Mucosa of stomach (tissue), 1 donor: ENCODE measurements around the gene FGF11.

ENCODE experiments used
- H3K27me3 ChIP-seq: one replicate; pipeline ENCODE4 v1.7.0; 2013; ENCODE audit warnings: mild to moderate bottlenecking, low read length; ENCODE audit not compliant: control insufficient read depth, insufficient read depth
- H3K36me3 ChIP-seq: one replicate; pipeline ENCODE4 v1.7.0; 2013; ENCODE audit warnings: low read length; ENCODE audit not compliant: control insufficient read depth, insufficient read depth
- H3K4me1 ChIP-seq: one replicate; pipeline ENCODE4 v1.7.0; 2013; ENCODE audit warnings: mild to moderate bottlenecking, low read length; ENCODE audit not compliant: control insufficient read depth, insufficient read depth
- H3K4me3 ChIP-seq: one replicate; pipeline ENCODE4 v1.7.0; 2013; ENCODE audit warnings: low read length
- H3K9ac ChIP-seq: one replicate; pipeline ENCODE4 v1.7.0; 2013; ENCODE audit warnings: mild to moderate bottlenecking, low read length, moderate library complexity
- H3K9me3 ChIP-seq: one replicate; pipeline ENCODE4 v1.7.0; 2013; ENCODE audit warnings: mild to moderate bottlenecking, low read length, moderate library complexity; ENCODE audit not compliant: control insufficient read depth
- donor health status: Pancreatic carcinoma.

The FGF11 gene

GRCh38 chr17:7403977-7404736 is 35.2 kb upstream of the FGF11 start, which contains the start of gene TMEM256:
TSS of gene TMEM256 (minus strand) at chr17:7404097. CDS start at chr17:7404084, 13 bp downstream.
- H3K36me3 ChIP-seq: no peaks in the 10 kb centered on the region
- H3K27me3 ChIP-seq: peaks cover 23% of the 10 kb centered on the region
- peaks cover 8% of the 10 kb centered on the region for H3K4me1 ChIP-seq
- no peaks in the 10 kb centered on the region for H3K9me3 ChIP-seq
- H3K9ac ChIP-seq: peak within 1 kb of the TSS; percentile 70
- peak within 1 kb of the TSS; percentile 28 for H3K4me3 ChIP-seq

- no peaks in the 10 kb centered on the region for H3K36me3 ChIP-seq
- peaks cover 8% of the 10 kb centered on the region for H3K4me1 ChIP-seq
Measured at GRCh38 chr17:7404737-7405349, 34.5 kb upstream of the FGF11 start.

GRCh38 chr17:7405350-7406234 is 33.7 kb upstream of the FGF11 start:
- no peaks in the 10 kb centered on the region for H3K9me3 ChIP-seq
- no peaks in the 10 kb centered on the region for H3K36me3 ChIP-seq
- H3K27me3 ChIP-seq: peaks cover 23% of the 10 kb centered on the region
- H3K4me1 ChIP-seq: peaks cover 8% of the 10 kb centered on the region
- H3K9ac ChIP-seq: peak overlapping the region; percentile 57
- H3K4me3 ChIP-seq: no peak overlapping the region

More at GRCh38 chr17:7404737-7405349, 34.5 kb upstream of the FGF11 start:
- Histone ChIP-seq H3K4me3 (peak overlapping the region; percentile 28), H3K27me3 (peaks cover 23% of the 10 kb centered on the region), H3K9ac (peak overlapping the region; percentile 57), H3K9me3 (no peaks in the 10 kb centered on the region)

GRCh38 chr17:7406235-7406825 is 33.0 kb upstream of the FGF11 start:
- no peak overlapping the region for H3K9ac ChIP-seq
- H3K27me3 ChIP-seq: peaks cover 23% of the 10 kb centered on the region
- peaks cover 8% of the 10 kb centered on the region for H3K4me1 ChIP-seq

GRCh38 chr17:7407082-7407481 is 32.2 kb upstream of the FGF11 start:
- Histone ChIP-seq H3K36me3 (no peaks in the 10 kb centered on the region), H3K27me3 (peaks cover 23% of the 10 kb centered on the region), H3K9ac (no peak overlapping the region), H3K4me3 (no peak overlapping the region), H3K9me3 (no peaks in the 10 kb centered on the region), H3K4me1 (peaks cover 8% of the 10 kb centered on the region)

More at GRCh38 chr17:7406235-7406825, 33.0 kb upstream of the FGF11 start:
- Histone ChIP-seq H3K36me3 (no peaks in the 10 kb centered on the region), H3K9me3 (no peaks in the 10 kb centered on the region), H3K4me3 (no peak overlapping the region)

GRCh38 chr17:7407485-7408251 is 31.6 kb upstream of the FGF11 start, which contains the start of gene NLGN2:
TSS of gene NLGN2 (plus strand) at chr17:7407845. CDS start at chr17:7408256, 411 bp downstream.
- no peaks in the 10 kb centered on the region for H3K36me3 ChIP-seq
- no peak within 1 kb of the TSS for H3K4me3 ChIP-seq
- H3K4me1 ChIP-seq: peaks cover 7% of the 10 kb centered on the region
- H3K27me3 ChIP-seq: peaks cover 23% of the 10 kb centered on the region
- no peak within 1 kb of the TSS for H3K9ac ChIP-seq
- H3K9me3 ChIP-seq: no peaks in the 10 kb centered on the region

GRCh38 chr17:7408252-7408727 is 31.0 kb upstream of the FGF11 start:
- no peaks in the 10 kb centered on the region for H3K36me3 ChIP-seq
- no peak overlapping the region for H3K4me3 ChIP-seq
- peaks cover under 1% of the 10 kb centered on the region for H3K4me1 ChIP-seq
- H3K9ac ChIP-seq: no peak overlapping the region
- H3K9me3 ChIP-seq: no peaks in the 10 kb centered on the region
- peaks cover 23% of the 10 kb centered on the region for H3K27me3 ChIP-seq

- H3K4me1 ChIP-seq: no peaks in the 10 kb centered on the region
- no peaks in the 10 kb centered on the region for H3K9me3 ChIP-seq
- no peak overlapping the region for H3K9ac ChIP-seq
- no peak overlapping the region for H3K4me3 ChIP-seq
- H3K27me3 ChIP-seq: peaks cover 23% of the 10 kb centered on the region
- no peaks in the 10 kb centered on the region for H3K36me3 ChIP-seq
Measured at GRCh38 chr17:7408863-7409262, 30.4 kb upstream of the FGF11 start.

GRCh38 chr17:7409716-7410115 is 29.6 kb upstream of the FGF11 start:
- Histone ChIP-seq H3K9ac (no peak overlapping the region), H3K4me1 (no peaks in the 10 kb centered on the region), H3K36me3 (no peaks in the 10 kb centered on the region), H3K27me3 (peaks cover 23% of the 10 kb centered on the region), H3K4me3 (no peak overlapping the region), H3K9me3 (no peaks in the 10 kb centered on the region)

GRCh38 chr17:7410634-7411426 is 28.5 kb upstream of the FGF11 start:
- Histone ChIP-seq H3K36me3 (no peaks in the 10 kb centered on the region), H3K9me3 (no peaks in the 10 kb centered on the region), H3K27me3 (peaks cover 12% of the 10 kb centered on the region), H3K9ac (no peak overlapping the region), H3K4me3 (no peak overlapping the region), H3K4me1 (no peaks in the 10 kb centered on the region)
